MCF 10A (cell line): ENCODE data around the gene CIB4. TPM values are rescaled to one million over a fixed set of nuclear protein-coding genes. Genes with fewer than 3 reads are reported as not detected.

ENCODE experiments used
- BruUV-seq: library from RNA; stranded (reverse); fragments of 400-500 nt; replicated peaks from 2 replicates; lab custom pipeline; 2021; lab: Mats Ljungman, UMichigan
- CTCF ChIA-PET: fragments of 300-600 bp; sonication (Branson Sonifier 250); formaldehyde crosslinking; extraction: SDS; loops from one replicate; lab custom pipeline; 2021; ENCODE audit warnings: antibody characterized with exemption, inconsistent platforms; lab: Yijun Ruan, JAX
- POLR2A ChIA-PET: fragments of 300-600, 350-650 bp; sonication (Branson Sonifier 250); formaldehyde crosslinking; extraction: SDS; loops from one replicate; lab custom pipeline; 2020; ENCODE audit warnings: antibody characterized with exemption, inconsistent platforms; lab: Yijun Ruan, JAX
- DNase-seq: peaks from one replicate; pipeline ENCODE4 v3.0.0-alpha.2; 2018; ENCODE audit not compliant: unreplicated experiment
- H3K27ac Mint-ChIP-seq: one replicate; pipeline ENCODE4 v1.8.0; 2022; ENCODE audit warnings: mild to moderate bottlenecking, low read depth, mixed read lengths; ENCODE audit not compliant: unreplicated experiment
- H3K27me3 Mint-ChIP-seq: one replicate; pipeline ENCODE4 v1.8.0; 2022; ENCODE audit warnings: mixed read lengths; ENCODE audit not compliant: insufficient read depth, unreplicated experiment
- H3K36me3 Mint-ChIP-seq: one replicate; pipeline ENCODE4 v1.8.0; 2022; ENCODE audit warnings: mild to moderate bottlenecking, moderate library complexity, mixed read lengths; ENCODE audit not compliant: insufficient read depth, unreplicated experiment
- H3K4me1 Mint-ChIP-seq: one replicate; pipeline ENCODE4 v1.8.0; 2022; ENCODE audit warnings: mixed read lengths; ENCODE audit not compliant: insufficient read depth, unreplicated experiment
- H3K4me3 Mint-ChIP-seq: one replicate; pipeline ENCODE4 v1.8.0; 2022; ENCODE audit warnings: mild to moderate bottlenecking, moderate library complexity, mixed read lengths; ENCODE audit not compliant: unreplicated experiment
- H3K9me3 Mint-ChIP-seq: one replicate; pipeline ENCODE4 v1.8.0; 2022; ENCODE audit warnings: mixed read lengths; ENCODE audit not compliant: unreplicated experiment
- CTCF ChIP-seq: fragments of 200-600 bp; IDR thresholded peaks from one replicate; pipeline ENCODE4 v1.8.0; 2022; ENCODE audit warnings: antibody characterized with exemption, mild to moderate bottlenecking; ENCODE audit not compliant: unreplicated experiment
- intact Hi-C: fragments of 100-400 bp; cut with micrococcal nuclease; formaldehyde crosslinking; loops from 2 replicates; pipeline ENCODE4 v1.14.1; 2022
- total RNA-seq: library from RNA; stranded (reverse); gene quantifications from 2 replicates; pipeline ENCODE4 v1.2.3, GENCODE V29; 2022

The CIB4 gene
- total RNA-seq, 1 experiment from 2014 or later = not detected

GRCh38 chr2:26580751-26581150 is 60.4 kb downstream of the CIB4 start:
- Mint-ChIP-seq H3K4me1 (no peaks in the 10 kb centered on the region), H3K9me3 (no peaks in the 10 kb centered on the region), H3K4me3 (no peak overlapping the region), H3K27ac (no peak overlapping the region), H3K27me3 (peaks cover 56% of the 10 kb centered on the region), H3K36me3 (no peaks in the 10 kb centered on the region)
- DNase-seq = no peak
- POLR2A ChIA-PET = no interaction called here
- CTCF ChIA-PET = interaction anchor here (0.7 kb wide), 3 partner anchors 16 to 727 kb away, joined by 3 read pairs; no protein-coding TSS in a partner anchor
- intact Hi-C loops = no loop called here
- no TSS peak for BruUV-seq
- TF ChIP-seq CTCF = no peak

DNA sequence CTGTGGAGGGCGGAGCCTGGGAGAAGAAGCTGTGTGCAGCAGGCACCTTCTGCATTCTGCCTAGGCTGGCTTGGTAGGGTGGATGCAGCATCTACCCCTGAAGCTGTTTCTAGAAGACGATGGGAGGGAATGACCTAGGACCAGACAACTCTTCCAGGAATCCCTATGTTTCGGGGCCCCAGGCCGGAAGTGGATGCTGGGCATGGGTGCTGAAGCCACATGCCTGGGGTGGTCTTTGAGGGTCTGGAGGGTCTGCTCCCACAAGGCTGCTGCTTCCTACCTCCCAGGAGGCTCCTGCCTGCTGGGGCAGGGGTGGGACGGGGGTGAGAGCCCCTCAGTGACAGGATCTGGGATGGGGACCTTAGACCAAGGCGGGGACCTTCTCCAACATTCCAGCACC is 61.0 kb downstream of the CIB4 start:
- BruUV-seq = no TSS peak
- TF ChIP-seq CTCF = no peak
- POLR2A ChIA-PET = interaction anchor here (0.5 kb wide), 1 partner anchor 1185 kb away, joined by 3 read pairs; no protein-coding TSS in a partner anchor
- intact Hi-C loops = no loop called here
- Mint-ChIP-seq H3K27ac (no peak overlapping the region), H3K36me3 (no peaks in the 10 kb centered on the region), H3K9me3 (no peaks in the 10 kb centered on the region), H3K4me1 (no peaks in the 10 kb centered on the region), H3K27me3 (peaks cover 50% of the 10 kb centered on the region), H3K4me3 (no peak overlapping the region)
- CTCF ChIA-PET = interaction anchor here (1.5 to 4.5 kb wide), 2 partner anchors 8 to 111 kb away, joined by 3 to 47 read pairs; no protein-coding TSS in a partner anchor
- DNase-seq = no peak

- Mint-ChIP-seq H3K27me3 (peaks cover 47% of the 10 kb centered on the region), H3K4me3 (no peak overlapping the region), H3K9me3 (no peaks in the 10 kb centered on the region), H3K4me1 (no peaks in the 10 kb centered on the region), H3K36me3 (no peaks in the 10 kb centered on the region), H3K27ac (no peak overlapping the region)
- POLR2A ChIA-PET = interaction anchor here (0.5 kb wide), 1 partner anchor 1184 kb away, joined by 3 read pairs; no protein-coding TSS in a partner anchor
- TF ChIP-seq CTCF = no peak
- intact Hi-C loops = loop anchor here (5.0 kb wide), 2 partner anchors 247 to 627 kb away; no protein-coding TSS in a partner anchor
- CTCF ChIA-PET = interaction anchor here (0.6 to 4.5 kb wide), 5 partner anchors 8 to 131 kb away, joined by 3 to 47 read pairs (median 4); no protein-coding TSS in a partner anchor
- no TSS peak for BruUV-seq
- no peak for DNase-seq
Measured at GRCh38 chr2:26579723-26580040, 61.5 kb downstream of the CIB4 start.

- CTCF ChIA-PET = interaction anchor here (0.6 to 4.5 kb wide), 16 partner anchors 9 to 628 kb away, joined by 3 to 47 read pairs (median 6); no protein-coding TSS in a partner anchor
- intact Hi-C loops = loop anchor here (5.0 kb wide), 2 partner anchors 247 to 627 kb away; no protein-coding TSS in a partner anchor
- no TSS peak for BruUV-seq
Measured at GRCh38 chr2:26579025-26579722, 62.0 kb downstream of the CIB4 start.

More at GRCh38 chr2:26579025-26579722, 62.0 kb downstream of the CIB4 start:
- Mint-ChIP-seq H3K9me3 (no peaks in the 10 kb centered on the region), H3K27ac (no peak overlapping the region), H3K4me3 (no peak overlapping the region), H3K4me1 (no peaks in the 10 kb centered on the region), H3K36me3 (no peaks in the 10 kb centered on the region), H3K27me3 (peaks cover 47% of the 10 kb centered on the region)
- TF ChIP-seq CTCF = no peak
- DNase-seq = no peak
- POLR2A ChIA-PET = interaction anchor here (0.6 kb wide), 1 partner anchor 27 kb away, joined by 4 read pairs; no protein-coding TSS in a partner anchor
